ENCODE measurements around the gene DOCK4.
A peak's percentile ranks its signal among the peaks of the same experiment; 100 is the strongest.

DOCK4 gene

DNA sequence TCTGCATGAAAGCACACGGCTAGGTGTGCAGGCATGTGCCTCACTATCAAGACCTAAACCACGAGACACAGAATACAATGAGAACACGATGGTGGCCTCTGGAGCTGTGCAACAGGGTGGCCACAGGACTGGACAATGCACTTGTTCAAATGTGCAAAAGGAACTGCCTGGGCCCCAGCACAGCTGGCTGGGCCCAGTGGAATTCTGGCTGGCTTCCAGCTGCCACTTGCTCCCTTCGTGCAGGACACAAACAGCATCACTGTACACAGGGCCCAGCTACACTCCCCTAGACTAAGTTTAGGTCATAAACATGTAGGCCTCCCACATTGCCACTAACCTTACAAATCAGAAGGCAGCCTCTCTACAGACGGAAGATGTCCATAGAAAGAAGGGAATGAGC is 23.4 kb downstream of the DOCK4 start:
- Histone ChIP-seq H3K9me2 (replicated peaks; ENCODE audit: low read depth, low read length) (no peaks in the 10 kb centered on the region), H3K4me1 (ENCODE audit: insufficient read depth, low read length, poor library complexity, severe bottlenecking) (peaks cover 26% of the 10 kb centered on the region), H3K27me3 (ENCODE audit: insufficient read depth, low read length, poor library complexity, severe bottlenecking) (no peaks in the 10 kb centered on the region), H3K4me3 (ENCODE audit: low read length, poor library complexity, severe bottlenecking) (no peak overlapping the region), H4K20me1 (ENCODE audit: insufficient read depth, low read length, poor library complexity, severe bottlenecking) (no peaks in the 10 kb centered on the region), H3F3A (ENCODE audit: low read depth) (no peaks in the 10 kb centered on the region), H3K36me3 (ENCODE audit: insufficient read depth, low read length) (no peaks in the 10 kb centered on the region), H3K79me2 (ENCODE audit: insufficient read depth, low read length) (no peaks in the 10 kb centered on the region), H3K9ac (ENCODE audit: low read depth, low read length, poor library complexity, severe bottlenecking) (no peak overlapping the region), H3K9me3 (ENCODE audit: insufficient read depth, low read depth, low read length) (no peaks in the 10 kb centered on the region), H3K4me2 (ENCODE audit: low read depth, low read length, poor library complexity, severe bottlenecking) (no peak overlapping the region), H2AFZ (ENCODE audit: low read length) (peak overlapping the region; percentile 2; the same call in 1 of the 2 replicates)
- TF ChIP-seq, protein P1, sequence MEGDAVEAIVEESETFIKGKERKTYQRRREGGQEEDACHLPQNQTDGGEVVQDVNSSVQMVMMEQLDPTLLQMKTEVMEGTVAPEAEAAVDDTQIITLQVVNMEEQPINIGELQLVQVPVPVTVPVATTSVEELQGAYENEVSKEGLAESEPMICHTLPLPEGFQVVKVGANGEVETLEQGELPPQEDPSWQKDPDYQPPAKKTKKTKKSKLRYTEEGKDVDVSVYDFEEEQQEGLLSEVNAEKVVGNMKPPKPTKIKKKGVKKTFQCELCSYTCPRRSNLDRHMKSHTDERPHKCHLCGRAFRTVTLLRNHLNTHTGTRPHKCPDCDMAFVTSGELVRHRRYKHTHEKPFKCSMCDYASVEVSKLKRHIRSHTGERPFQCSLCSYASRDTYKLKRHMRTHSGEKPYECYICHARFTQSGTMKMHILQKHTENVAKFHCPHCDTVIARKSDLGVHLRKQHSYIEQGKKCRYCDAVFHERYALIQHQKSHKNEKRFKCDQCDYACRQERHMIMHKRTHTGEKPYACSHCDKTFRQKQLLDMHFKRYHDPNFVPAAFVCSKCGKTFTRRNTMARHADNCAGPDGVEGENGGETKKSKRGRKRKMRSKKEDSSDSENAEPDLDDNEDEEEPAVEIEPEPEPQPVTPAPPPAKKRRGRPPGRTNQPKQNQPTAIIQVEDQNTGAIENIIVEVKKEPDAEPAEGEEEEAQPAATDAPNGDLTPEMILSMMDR (conservative IDR thresholded peaks at IDR 0.05; ENCODE audit: low read length), result no peak
- TF ChIP-seq EZH2phosphoT487 (IDR thresholded peaks at IDR 0.05; ENCODE audit: borderline replicate concordance), result no peak

DNA sequence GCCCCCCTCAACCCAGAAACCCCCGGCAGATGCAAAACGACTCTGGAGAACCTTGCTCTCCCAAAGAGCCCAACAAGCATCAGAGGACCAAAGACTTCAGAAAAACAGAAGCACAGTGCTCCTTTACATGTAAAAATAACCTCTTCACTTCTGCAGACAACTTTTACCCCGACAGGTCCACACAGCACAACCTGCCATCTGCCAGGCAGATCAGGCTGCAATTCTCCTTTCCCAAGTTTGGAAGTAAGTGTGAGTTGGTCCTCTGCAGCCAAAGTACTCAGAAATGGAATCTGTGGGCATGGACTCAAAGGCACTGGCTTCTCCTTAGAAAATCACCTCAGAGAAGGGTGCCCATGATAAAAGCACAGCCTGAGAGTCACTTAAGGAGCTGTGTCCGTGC is 26.0 kb downstream of the DOCK4 start:
- peaks cover 18% of the 10 kb centered on the region for H3K4me1 ChIP-seq (ENCODE audit: insufficient read depth, low read length, poor library complexity, severe bottlenecking)
- TF ChIP-seq, protein P1 (conservative IDR thresholded peaks at IDR 0.05; ENCODE audit: low read length), result no peak
- TF ChIP-seq EZH2phosphoT487 (IDR thresholded peaks at IDR 0.05; ENCODE audit: borderline replicate concordance), result no peak
- no peak overlapping the region for H2AFZ ChIP-seq (ENCODE audit: low read length)
- H3K36me3 ChIP-seq (ENCODE audit: insufficient read depth, low read length), result no peaks in the 10 kb centered on the region
- H3K4me2 ChIP-seq (ENCODE audit: low read depth, low read length, poor library complexity, severe bottlenecking), result no peak overlapping the region
- no peaks in the 10 kb centered on the region for H3K79me2 ChIP-seq (ENCODE audit: insufficient read depth, low read length)
- H3K9me3 ChIP-seq (ENCODE audit: insufficient read depth, low read depth, low read length), result no peaks in the 10 kb centered on the region
- H3K9ac ChIP-seq (ENCODE audit: low read depth, low read length, poor library complexity, severe bottlenecking), result no peak overlapping the region
- no peak overlapping the region for H3K4me3 ChIP-seq (ENCODE audit: low read length, poor library complexity, severe bottlenecking)
- H3K27me3 ChIP-seq (ENCODE audit: insufficient read depth, low read length, poor library complexity, severe bottlenecking), result no peaks in the 10 kb centered on the region
- no peaks in the 10 kb centered on the region for H3F3A ChIP-seq (ENCODE audit: low read depth)
- H3K9me2 ChIP-seq (replicated peaks; ENCODE audit: low read depth, low read length), result no peaks in the 10 kb centered on the region
- H4K20me1 ChIP-seq (ENCODE audit: insufficient read depth, low read length, poor library complexity, severe bottlenecking), result no peaks in the 10 kb centered on the region

DNA sequence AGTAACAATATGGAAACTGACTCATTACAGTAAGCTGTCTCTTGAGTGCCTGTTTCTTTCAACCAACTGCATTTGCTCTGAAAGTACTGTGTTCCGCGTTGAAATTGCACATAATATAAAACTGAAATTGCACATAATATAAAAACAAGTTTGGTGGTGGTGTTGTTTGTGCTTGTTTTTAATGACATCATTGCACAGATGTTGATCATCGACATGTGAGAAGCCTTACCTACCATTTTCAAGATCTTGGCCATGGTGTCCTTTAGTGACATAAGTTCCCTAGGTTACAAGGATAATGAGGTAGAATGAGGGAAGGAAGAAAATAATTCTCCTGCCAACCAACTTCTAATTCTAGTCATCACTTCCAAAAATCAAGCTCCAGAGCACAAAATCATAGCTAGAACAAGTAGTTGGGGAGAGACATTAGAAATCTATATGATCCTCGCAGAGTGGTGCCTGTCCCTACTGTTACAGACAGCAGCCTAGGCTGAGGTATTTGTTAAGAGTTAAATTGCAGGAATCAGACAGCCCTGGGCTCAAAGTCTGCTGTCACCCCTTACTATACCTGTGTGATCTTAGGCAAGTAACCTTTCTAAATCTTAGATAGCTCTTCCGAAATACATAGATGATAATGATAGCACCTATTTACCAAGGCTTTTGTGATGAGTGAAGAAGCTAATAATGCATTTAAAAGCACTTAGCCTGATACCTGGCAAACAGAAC is 29.3 kb downstream of the DOCK4 start:
- no peak overlapping the region for H3K4me2 ChIP-seq (ENCODE audit: low read depth, low read length, poor library complexity, severe bottlenecking)
- no peaks in the 10 kb centered on the region for H3K36me3 ChIP-seq (ENCODE audit: insufficient read depth, low read length)
- no peaks in the 10 kb centered on the region for H3F3A ChIP-seq (ENCODE audit: low read depth)
- no peak overlapping the region for H3K4me3 ChIP-seq (ENCODE audit: low read length, poor library complexity, severe bottlenecking)
- no peaks in the 10 kb centered on the region for H3K27me3 ChIP-seq (ENCODE audit: insufficient read depth, low read length, poor library complexity, severe bottlenecking)
- no peaks in the 10 kb centered on the region for H3K9me3 ChIP-seq (ENCODE audit: insufficient read depth, low read depth, low read length)
- no peaks in the 10 kb centered on the region for H4K20me1 ChIP-seq (ENCODE audit: insufficient read depth, low read length, poor library complexity, severe bottlenecking)
- no peak overlapping the region for H3K9ac ChIP-seq (ENCODE audit: low read depth, low read length, poor library complexity, severe bottlenecking)
- no peak for TF ChIP-seq EZH2phosphoT487 (IDR thresholded peaks at IDR 0.05; ENCODE audit: borderline replicate concordance)
- H3K4me1 ChIP-seq (ENCODE audit: insufficient read depth, low read length, poor library complexity, severe bottlenecking), result no peaks in the 10 kb centered on the region
- H2AFZ ChIP-seq (ENCODE audit: low read length), result no peak overlapping the region
- H3K79me2 ChIP-seq (ENCODE audit: insufficient read depth, low read length), result no peaks in the 10 kb centered on the region
- no peaks in the 10 kb centered on the region for H3K9me2 ChIP-seq (replicated peaks; ENCODE audit: low read depth, low read length)

DNA sequence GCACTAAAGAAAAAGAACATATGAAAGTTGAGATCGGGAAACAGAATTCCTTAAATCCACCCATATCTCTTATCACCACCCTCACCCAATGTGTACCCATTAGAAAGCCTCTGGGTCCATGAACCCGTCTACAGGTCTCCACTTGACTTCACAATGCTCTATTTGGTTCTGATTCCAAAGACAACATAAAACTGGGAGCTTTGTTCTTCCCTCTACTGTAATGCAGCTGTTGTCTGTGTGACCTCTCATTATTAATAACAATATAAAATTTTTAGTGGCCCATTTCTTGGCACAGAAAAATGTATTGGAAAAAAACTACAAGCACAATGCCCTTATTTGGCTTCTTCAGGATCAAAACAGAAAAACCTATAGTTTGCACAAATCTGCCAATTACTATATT is 30.0 kb downstream of the DOCK4 start:
- Histone ChIP-seq H3K4me2 (ENCODE audit: low read depth, low read length, poor library complexity, severe bottlenecking) (no peak overlapping the region), H3K4me1 (ENCODE audit: insufficient read depth, low read length, poor library complexity, severe bottlenecking) (no peaks in the 10 kb centered on the region), H3K9me3 (ENCODE audit: insufficient read depth, low read depth, low read length) (no peaks in the 10 kb centered on the region), H4K20me1 (ENCODE audit: insufficient read depth, low read length, poor library complexity, severe bottlenecking) (no peaks in the 10 kb centered on the region), H3K36me3 (ENCODE audit: insufficient read depth, low read length) (no peaks in the 10 kb centered on the region), H3K79me2 (ENCODE audit: insufficient read depth, low read length) (no peaks in the 10 kb centered on the region), H3K27me3 (ENCODE audit: insufficient read depth, low read length, poor library complexity, severe bottlenecking) (no peaks in the 10 kb centered on the region), H3K4me3 (ENCODE audit: low read length, poor library complexity, severe bottlenecking) (no peak overlapping the region), H3K9ac (ENCODE audit: low read depth, low read length, poor library complexity, severe bottlenecking) (no peak overlapping the region), H3F3A (ENCODE audit: low read depth) (no peaks in the 10 kb centered on the region), H2AFZ (ENCODE audit: low read length) (no peak overlapping the region), H3K9me2 (replicated peaks; ENCODE audit: low read depth, low read length) (no peaks in the 10 kb centered on the region)
- TF ChIP-seq EZH2phosphoT487 (IDR thresholded peaks at IDR 0.05; ENCODE audit: borderline replicate concordance), result no peak
- TF ChIP-seq, protein P1 (conservative IDR thresholded peaks at IDR 0.05; ENCODE audit: low read length), result no peak
